Measurements from ENCODE around the gene C6orf132.

C6orf132 gene

GRCh38 chr6:42142118-42142835 is at the start of gene C6orf132:
TSS of gene C6orf132 (minus strand) at chr6:42142620. CDS start at chr6:42142444, 176 bp downstream.
- Histone ChIP-seq H3K36me3 (ENCODE audit: control insufficient read depth in 5 of 5, insufficient read depth in 5 of 5, low read length in 5 of 5) (no peaks in the 10 kb centered on the region), H3K4me3 (ENCODE audit: low read depth in 1 of 5, low read length in 5 of 5) (peak within 1 kb of the TSS; percentile 57 to 71 (median 64)), H3K9me3 (ENCODE audit: control insufficient read depth in 5 of 5, low read length in 5 of 5) (no peaks in the 10 kb centered on the region), H3K27ac (ENCODE audit: low read depth, low read length) (peak within 1 kb of the TSS; percentile 16), H3K9ac (ENCODE audit: low read length in 5 of 5) (peak within 1 kb of the TSS in 4 of 5 donors; percentile 11 to 64 (median 23)), H3K27me3 (ENCODE audit: control insufficient read depth in 5 of 5, insufficient read depth in 4 of 5, low read length in 5 of 5) (peaks cover 0 to 22% (median 7%) of the 10 kb centered on the region in 5 donors), H3K4me1 (ENCODE audit: control insufficient read depth in 5 of 5, insufficient read depth in 5 of 5, low read length in 5 of 5) (peaks cover 0 to 26% (median 20%) of the 10 kb centered on the region in 5 donors)

DNA sequence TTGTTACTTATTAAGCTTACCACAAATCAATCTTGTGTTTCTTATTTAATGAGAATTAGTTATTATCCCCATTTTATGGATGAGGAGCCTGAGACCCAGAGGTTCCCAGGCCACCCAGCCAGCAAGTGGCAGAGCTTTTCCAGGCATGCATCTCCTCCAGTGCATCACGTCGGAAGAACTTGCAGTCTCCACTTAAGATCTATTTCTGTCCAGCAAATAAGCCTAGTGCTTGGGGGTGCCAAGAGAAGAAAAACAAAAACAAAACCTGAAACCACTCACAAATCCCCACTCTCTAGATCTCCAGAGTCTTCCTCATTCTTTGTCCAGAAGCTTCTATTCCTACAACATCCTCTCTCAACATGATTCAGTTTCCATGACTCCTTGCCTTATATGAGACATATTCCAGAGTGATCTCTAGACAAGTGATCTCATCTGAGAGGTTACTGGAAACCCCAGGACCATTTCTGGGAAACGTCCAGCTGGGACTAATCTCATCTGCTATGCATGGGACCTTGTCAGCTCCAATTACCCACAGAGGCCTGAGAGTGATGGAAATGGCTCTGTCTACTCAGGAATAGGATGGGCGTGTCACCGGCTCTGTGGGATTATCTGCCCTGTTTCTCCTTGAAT is 48.2 kb upstream of the C6orf132 start:
- H3K9ac ChIP-seq (ENCODE audit: low read length in 5 of 5) = no peak overlapping the region
- peaks cover 0 to 6% (median 2%) of the 10 kb centered on the region in 5 donors for H3K36me3 ChIP-seq (ENCODE audit: control insufficient read depth in 5 of 5, insufficient read depth in 5 of 5, low read length in 5 of 5)
- no peaks in the 10 kb centered on the region for H3K4me1 ChIP-seq (ENCODE audit: control insufficient read depth in 5 of 5, insufficient read depth in 5 of 5, low read length in 5 of 5)
- H3K9me3 ChIP-seq (ENCODE audit: control insufficient read depth in 5 of 5, low read length in 5 of 5) = no peaks in the 10 kb centered on the region
- H3K4me3 ChIP-seq (ENCODE audit: low read depth in 1 of 5, low read length in 5 of 5) = no peak overlapping the region
- no peaks in the 10 kb centered on the region for H3K27me3 ChIP-seq (ENCODE audit: control insufficient read depth in 5 of 5, insufficient read depth in 4 of 5, low read length in 5 of 5)
- H3K27ac ChIP-seq (ENCODE audit: low read depth, low read length) = no peak overlapping the region

- Histone ChIP-seq H3K9me3 (ENCODE audit: control insufficient read depth in 5 of 5, low read length in 5 of 5) (no peaks in the 10 kb centered on the region), H3K27me3 (ENCODE audit: control insufficient read depth in 5 of 5, insufficient read depth in 4 of 5, low read length in 5 of 5) (no peaks in the 10 kb centered on the region), H3K36me3 (ENCODE audit: control insufficient read depth in 5 of 5, insufficient read depth in 5 of 5, low read length in 5 of 5) (peaks cover 0 to 2% (median 0%) of the 10 kb centered on the region in 5 donors), H3K9ac (ENCODE audit: low read length in 5 of 5) (no peak overlapping the region), H3K4me1 (ENCODE audit: control insufficient read depth in 5 of 5, insufficient read depth in 5 of 5, low read length in 5 of 5) (no peaks in the 10 kb centered on the region), H3K4me3 (ENCODE audit: low read depth in 1 of 5, low read length in 5 of 5) (no peak overlapping the region), H3K27ac (ENCODE audit: low read depth, low read length) (no peak overlapping the region)
These were observed 46.0 kb upstream of the C6orf132 start for GRCh38 chr6:42188406-42188805.

GRCh38 chr6:42185597-42185996 is 43.2 kb upstream of the C6orf132 start:
- H3K4me1 ChIP-seq (ENCODE audit: control insufficient read depth in 5 of 5, insufficient read depth in 5 of 5, low read length in 5 of 5) = peaks cover 0 to 6% (median 0%) of the 10 kb centered on the region in 5 donors
- H3K9ac ChIP-seq (ENCODE audit: low read length in 5 of 5) = no peak overlapping the region
- H3K9me3 ChIP-seq (ENCODE audit: control insufficient read depth in 5 of 5, low read length in 5 of 5) = no peaks in the 10 kb centered on the region
- no peaks in the 10 kb centered on the region for H3K27me3 ChIP-seq (ENCODE audit: control insufficient read depth in 5 of 5, insufficient read depth in 4 of 5, low read length in 5 of 5)
- H3K27ac ChIP-seq (ENCODE audit: low read depth, low read length) = no peak overlapping the region
- peaks cover 0 to 2% (median 0%) of the 10 kb centered on the region in 5 donors for H3K36me3 ChIP-seq (ENCODE audit: control insufficient read depth in 5 of 5, insufficient read depth in 5 of 5, low read length in 5 of 5)
- H3K4me3 ChIP-seq (ENCODE audit: low read depth in 1 of 5, low read length in 5 of 5) = no peak overlapping the region

DNA sequence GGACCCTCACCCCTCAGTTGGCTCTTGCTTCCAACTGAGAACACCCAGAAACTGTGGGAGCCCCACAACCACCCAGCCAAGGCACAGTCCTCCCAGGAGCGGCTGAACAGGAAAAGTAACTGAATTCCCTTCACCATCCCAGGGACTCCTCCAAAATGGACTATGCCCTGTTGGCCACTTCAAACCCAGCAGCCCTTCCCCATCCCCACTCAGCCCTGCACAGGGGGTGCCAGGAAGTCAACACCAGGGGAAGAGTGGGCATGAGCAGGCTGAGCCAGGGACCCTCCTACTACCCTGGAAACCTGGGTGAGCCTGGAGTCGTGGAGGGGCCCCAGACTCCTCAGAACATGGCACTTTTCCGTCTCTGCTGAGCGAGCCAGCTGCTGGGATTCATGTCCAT is 42.1 kb upstream of the C6orf132 start:
- H3K9ac ChIP-seq (ENCODE audit: low read length in 5 of 5) = no peak overlapping the region
- no peaks in the 10 kb centered on the region for H3K9me3 ChIP-seq (ENCODE audit: control insufficient read depth in 5 of 5, low read length in 5 of 5)
- peaks cover 0 to 2% (median under 1%) of the 10 kb centered on the region in 5 donors for H3K27me3 ChIP-seq (ENCODE audit: control insufficient read depth in 5 of 5, insufficient read depth in 4 of 5, low read length in 5 of 5)
- H3K27ac ChIP-seq (ENCODE audit: low read depth, low read length) = no peak overlapping the region
- no peaks in the 10 kb centered on the region for H3K36me3 ChIP-seq (ENCODE audit: control insufficient read depth in 5 of 5, insufficient read depth in 5 of 5, low read length in 5 of 5)
- H3K4me3 ChIP-seq (ENCODE audit: low read depth in 1 of 5, low read length in 5 of 5) = no peak overlapping the region
- H3K4me1 ChIP-seq (ENCODE audit: control insufficient read depth in 5 of 5, insufficient read depth in 5 of 5, low read length in 5 of 5) = peaks cover 0 to 6% (median 0%) of the 10 kb centered on the region in 5 donors

DNA sequence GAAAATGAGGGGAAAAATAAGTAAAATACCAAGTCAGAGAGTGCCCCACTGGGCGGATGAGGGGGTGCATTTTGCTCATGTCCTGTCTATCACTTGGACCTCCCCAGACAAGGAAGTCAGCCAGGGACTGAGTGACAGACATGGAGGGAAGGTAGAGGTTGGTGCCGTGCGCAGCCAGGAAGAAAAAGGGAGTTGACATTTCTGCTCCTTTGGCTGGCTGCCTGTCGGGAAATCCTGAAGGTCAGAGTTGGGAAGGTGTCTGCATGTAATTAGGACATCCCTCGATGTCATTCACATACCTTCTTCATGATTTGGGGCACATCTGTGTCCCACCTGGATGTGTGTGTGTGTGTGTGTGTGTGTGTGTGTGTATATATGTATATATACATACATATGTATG is 39.7 kb upstream of the C6orf132 start:
- H3K36me3 ChIP-seq (ENCODE audit: control insufficient read depth in 5 of 5, insufficient read depth in 5 of 5, low read length in 5 of 5) = no peaks in the 10 kb centered on the region
- peaks cover 10 to 19% (median 15%) of the 10 kb centered on the region in 5 donors for H3K27me3 ChIP-seq (ENCODE audit: control insufficient read depth in 5 of 5, insufficient read depth in 4 of 5, low read length in 5 of 5)
- H3K4me1 ChIP-seq (ENCODE audit: control insufficient read depth in 5 of 5, insufficient read depth in 5 of 5, low read length in 5 of 5) = peaks cover 0 to 8% (median 0%) of the 10 kb centered on the region in 5 donors
- no peaks in the 10 kb centered on the region for H3K9me3 ChIP-seq (ENCODE audit: control insufficient read depth in 5 of 5, low read length in 5 of 5)
- H3K27ac ChIP-seq (ENCODE audit: low read depth, low read length) = no peak overlapping the region
- H3K4me3 ChIP-seq (ENCODE audit: low read depth in 1 of 5, low read length in 5 of 5) = no peak overlapping the region
- no peak overlapping the region for H3K9ac ChIP-seq (ENCODE audit: low read length in 5 of 5)

DNA sequence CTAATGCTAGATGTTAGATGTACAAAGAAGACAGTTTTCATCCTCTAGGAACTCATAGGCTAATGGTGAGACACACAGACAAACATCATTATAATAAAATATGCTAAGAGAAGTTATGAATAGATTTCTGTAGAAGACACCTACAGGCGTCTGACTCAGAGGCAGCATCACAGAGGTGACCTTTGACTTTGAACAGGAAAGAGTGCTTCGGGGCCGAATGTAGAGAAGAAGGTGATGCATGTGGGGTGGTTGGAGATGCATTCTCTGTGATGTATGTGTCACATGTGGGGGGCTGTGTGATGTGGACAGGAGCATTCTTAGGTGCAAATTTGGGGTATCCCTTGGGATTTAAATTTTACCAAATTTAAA is 37.5 kb upstream of the C6orf132 start:
- Histone ChIP-seq H3K9ac (ENCODE audit: low read length in 5 of 5) (no peak overlapping the region), H3K9me3 (ENCODE audit: control insufficient read depth in 5 of 5, low read length in 5 of 5) (no peaks in the 10 kb centered on the region), H3K36me3 (ENCODE audit: control insufficient read depth in 5 of 5, insufficient read depth in 5 of 5, low read length in 5 of 5) (no peaks in the 10 kb centered on the region), H3K27me3 (ENCODE audit: control insufficient read depth in 5 of 5, insufficient read depth in 4 of 5, low read length in 5 of 5) (peaks cover 10 to 19% (median 15%) of the 10 kb centered on the region in 5 donors), H3K4me3 (ENCODE audit: low read depth in 1 of 5, low read length in 5 of 5) (no peak overlapping the region), H3K27ac (ENCODE audit: low read depth, low read length) (no peak overlapping the region), H3K4me1 (ENCODE audit: control insufficient read depth in 5 of 5, insufficient read depth in 5 of 5, low read length in 5 of 5) (peaks cover 0 to 8% (median 0%) of the 10 kb centered on the region in 5 donors)

- H3K4me3 ChIP-seq (ENCODE audit: low read depth in 1 of 5, low read length in 5 of 5) = no peak overlapping the region
- peaks cover 0 to 8% (median 0%) of the 10 kb centered on the region in 5 donors for H3K4me1 ChIP-seq (ENCODE audit: control insufficient read depth in 5 of 5, insufficient read depth in 5 of 5, low read length in 5 of 5)
- H3K36me3 ChIP-seq (ENCODE audit: control insufficient read depth in 5 of 5, insufficient read depth in 5 of 5, low read length in 5 of 5) = no peaks in the 10 kb centered on the region
- H3K27ac ChIP-seq (ENCODE audit: low read depth, low read length) = no peak overlapping the region
- peaks cover 10 to 19% (median 15%) of the 10 kb centered on the region in 5 donors for H3K27me3 ChIP-seq (ENCODE audit: control insufficient read depth in 5 of 5, insufficient read depth in 4 of 5, low read length in 5 of 5)
- no peaks in the 10 kb centered on the region for H3K9me3 ChIP-seq (ENCODE audit: control insufficient read depth in 5 of 5, low read length in 5 of 5)
- H3K9ac ChIP-seq (ENCODE audit: low read length in 5 of 5) = no peak overlapping the region
These were observed 37.0 kb upstream of the C6orf132 start for GRCh38 chr6:42179261-42179944.

DNA sequence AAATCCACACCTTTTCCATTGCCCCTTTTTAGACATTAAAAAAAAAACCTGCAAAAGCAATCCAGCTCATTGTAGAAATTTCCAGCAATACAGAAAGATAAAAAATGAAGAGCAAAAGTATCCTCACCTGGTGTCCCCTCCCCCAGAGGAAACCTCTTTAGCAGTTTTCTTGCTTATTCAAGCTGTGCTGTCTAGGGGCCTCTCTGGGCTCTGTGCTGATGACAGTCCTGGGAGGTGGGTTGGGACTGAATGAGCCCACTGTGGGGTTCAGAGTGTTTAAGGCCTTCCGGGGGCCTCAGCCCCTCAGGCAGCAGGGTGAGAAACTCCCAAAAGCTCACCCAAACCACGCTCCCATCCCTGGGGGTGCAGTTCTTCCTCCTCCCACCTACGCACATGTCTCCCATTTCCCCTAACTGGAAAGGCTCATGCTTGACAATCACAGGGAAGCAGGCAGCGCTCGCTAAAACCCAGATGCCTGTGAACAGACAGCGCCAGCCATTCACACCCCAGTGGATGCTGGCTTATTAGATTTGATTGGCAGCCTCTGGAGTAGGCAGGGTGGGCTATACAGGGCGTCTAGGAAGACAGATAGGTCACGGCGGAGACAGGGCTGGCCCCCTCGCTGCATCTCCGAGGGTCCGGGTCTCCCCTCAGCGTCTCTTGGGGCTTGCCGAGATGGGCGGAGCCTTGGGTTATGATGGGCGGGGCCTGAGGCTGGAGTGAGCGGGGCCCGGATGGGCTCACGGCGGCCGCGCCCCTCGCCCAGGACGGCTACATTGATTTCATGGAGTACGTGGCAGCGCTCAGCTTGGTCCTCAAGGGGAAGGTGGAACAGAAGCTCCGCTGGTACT is 35.3 kb upstream of the C6orf132 start:
- peaks cover 10 to 19% (median 15%) of the 10 kb centered on the region in 5 donors for H3K27me3 ChIP-seq (ENCODE audit: control insufficient read depth in 5 of 5, insufficient read depth in 4 of 5, low read length in 5 of 5)
- H3K36me3 ChIP-seq (ENCODE audit: control insufficient read depth in 5 of 5, insufficient read depth in 5 of 5, low read length in 5 of 5) = no peaks in the 10 kb centered on the region
- no peaks in the 10 kb centered on the region for H3K9me3 ChIP-seq (ENCODE audit: control insufficient read depth in 5 of 5, low read length in 5 of 5)
- H3K27ac ChIP-seq (ENCODE audit: low read depth, low read length) = no peak overlapping the region
- H3K4me1 ChIP-seq (ENCODE audit: control insufficient read depth in 5 of 5, insufficient read depth in 5 of 5, low read length in 5 of 5) = peaks cover 0 to 8% (median 0%) of the 10 kb centered on the region in 5 donors
- H3K4me3 ChIP-seq (ENCODE audit: low read depth in 1 of 5, low read length in 5 of 5) = no peak overlapping the region
- H3K9ac ChIP-seq (ENCODE audit: low read length in 5 of 5) = no peak overlapping the region

Data from subcutaneous abdominal adipose tissue (tissue), 5 donors.